CD4-positive, CD25-positive, alpha-beta regulatory T cell (primary cell): Measurements from ENCODE around the gene FDPS. TPM values are rescaled to one million over a fixed set of nuclear protein-coding genes. Genes with fewer than 3 reads are reported as not detected.
A peak's percentile ranks its signal among the peaks of the same experiment; 100 is the strongest.

Source experiments
- ATAC-seq, 2 donors: fragments of 150-1000 bp; cut with Tn5 transposase; one replicate each; pipeline ENCODE4 v1.10.0; 2021; ENCODE audit warnings: low read depth in 2 of 2, moderate number of reproducible peaks in 2 of 2, moderate library complexity in 1 of 2
- DNase-seq, 3 donors: peaks; one replicate each; pipeline versions ENCODE4 v3.0.0 to v3.0.0-alpha.2; 2012 to 2022; ENCODE audit warnings: mixed read lengths in 1 of 3
- H3K27ac ChIP-seq: one replicate; pipeline ENCODE4 v1.7.0; 2013; ENCODE audit warnings: mild to moderate bottlenecking, low read length; ENCODE audit not compliant: insufficient read depth, poor library complexity, severe bottlenecking
- H3K27me3 ChIP-seq: one replicate; pipeline ENCODE4 v1.7.0; 2013; ENCODE audit warnings: low read length; ENCODE audit not compliant: control insufficient read depth, insufficient read depth
- H3K36me3 ChIP-seq: one replicate; pipeline ENCODE4 v1.7.0; 2013; ENCODE audit warnings: mild to moderate bottlenecking, low read length, moderate library complexity; ENCODE audit not compliant: control insufficient read depth, insufficient read depth
- H3K4me1 ChIP-seq: 2 replicates; pipeline ENCODE4 v1.7.0; 2013; ENCODE audit warnings: mild to moderate bottlenecking, low read length; ENCODE audit not compliant: insufficient read depth, control insufficient read depth, poor library complexity, severe bottlenecking
- H3K4me3 ChIP-seq: one replicate; pipeline ENCODE4 v1.7.0; 2013; ENCODE audit warnings: low read depth, mild to moderate bottlenecking, low read length, moderate library complexity
- H3K9me3 ChIP-seq, 2 experiments: 1 replicate in 1 of 2; 2 replicates in 1 of 2; pipeline ENCODE4 v1.7.0; 2013; ENCODE audit warnings: low read length in 2 of 2, mild to moderate bottlenecking in 1 of 2, moderate library complexity in 1 of 2; ENCODE audit not compliant: control insufficient read depth in 2 of 2
- H3K27ac Mint-ChIP-seq, 3 donors: one replicate each; pipeline ENCODE4 v1.8.0; 2020 to 2022; ENCODE audit warnings: mild to moderate bottlenecking in 3 of 3, mixed read lengths in 3 of 3, moderate library complexity in 2 of 3
- H3K27me3 Mint-ChIP-seq: one replicate; pipeline ENCODE4 v1.8.0; 2022; ENCODE audit warnings: mild to moderate bottlenecking, mixed read lengths
- H3K36me3 Mint-ChIP-seq: one replicate; pipeline ENCODE4 v1.8.0; 2020; ENCODE audit warnings: mixed read lengths
- H3K4me1 Mint-ChIP-seq, 4 donors: one replicate each; pipeline ENCODE4 v1.8.0; 2020 to 2022; ENCODE audit warnings: mixed read lengths in 4 of 4, mild to moderate bottlenecking in 1 of 4
- H3K4me3 Mint-ChIP-seq, 4 donors: one replicate each; pipeline ENCODE4 v1.8.0; 2020 to 2022; ENCODE audit warnings: mild to moderate bottlenecking in 4 of 4, mixed read lengths in 4 of 4, moderate library complexity in 3 of 4
- H3K9me3 Mint-ChIP-seq, 7 donors: one replicate each; pipeline ENCODE4 v1.8.0; 2020 to 2022; ENCODE audit warnings: mixed read lengths in 7 of 7, mild to moderate bottlenecking in 3 of 7, moderate library complexity in 2 of 7
- polyA plus RNA-seq, 4 donors: library from polyadenylated mRNA; unstranded; fragments of 300-500 nt; fragmentation: Illumina TruSeq; gene quantifications; one replicate each; pipeline ENCODE4 v1.2.3, GENCODE V29; 2021
- total RNA-seq: library from RNA; stranded (reverse); gene quantifications from one replicate; pipeline ENCODE4 v1.2.3, GENCODE V29; 2022

Gene FDPS
- total and polyA plus RNA-seq, 5 donors from 2014 or later: 67.9 to 159 (median 119) TPM

GRCh38 chr1:155278689-155279160 is 29.9 kb upstream of the FDPS start:
- H3K4me1 ChIP-seq: peaks cover 26% of the 10 kb centered on the region
- DNase-seq (no peak), ATAC-seq (no peak)
- H3K36me3 ChIP-seq: no peaks in the 10 kb centered on the region
- Mint-ChIP-seq H3K27ac (peak overlapping the region; percentile 45 to 70 (median 48)), H3K4me1 (peaks cover 11 to 33% (median 15%) of the 10 kb centered on the region in 4 donors), H3K9me3 (no peaks in the 10 kb centered on the region), H3K27me3 (peaks cover 6% of the 10 kb centered on the region), H3K36me3 (no peaks in the 10 kb centered on the region), H3K4me3 (peak overlapping the region; percentile 78 to 90 (median 86))
- H3K9me3 ChIP-seq: no peaks in the 10 kb centered on the region
- H3K4me3 ChIP-seq: peak overlapping the region; percentile 18
- H3K27me3 ChIP-seq: no peaks in the 10 kb centered on the region
- H3K27ac ChIP-seq: peak overlapping the region; percentile 24

GRCh38 chr1:155279268-155279667 is 29.4 kb upstream of the FDPS start:
- Histone ChIP-seq H3K4me1 (peaks cover 22% of the 10 kb centered on the region), H3K27me3 (no peaks in the 10 kb centered on the region), H3K9me3 (no peaks in the 10 kb centered on the region), H3K4me3 (no peak overlapping the region), H3K36me3 (no peaks in the 10 kb centered on the region), H3K27ac (no peak overlapping the region)
- no peaks in the 10 kb centered on the region for H3K9me3 Mint-ChIP-seq
- no peak overlapping the region for H3K27ac Mint-ChIP-seq
- DNase-seq: no peak
- peak overlapping the region in 3 of 4 donors; percentile 3 to 88 (median 48) for H3K4me3 Mint-ChIP-seq
- ATAC-seq: no peak
- H3K4me1 Mint-ChIP-seq: peaks cover 10 to 30% (median 13%) of the 10 kb centered on the region in 4 donors
- no peaks in the 10 kb centered on the region for H3K36me3 Mint-ChIP-seq
- peaks cover 6% of the 10 kb centered on the region for H3K27me3 Mint-ChIP-seq

GRCh38 chr1:155282488-155283091 is 26.1 kb upstream of the FDPS start:
- H3K4me3 Mint-ChIP-seq: peak overlapping the region in 1 of 4 donors; percentile 32
- Histone ChIP-seq H3K27me3 (no peaks in the 10 kb centered on the region), H3K27ac (no peak overlapping the region)

GRCh38 chr1:155284476-155284875 is 24.2 kb upstream of the FDPS start:
- DNase-seq: no peak
- Mint-ChIP-seq H3K9me3 (no peaks in the 10 kb centered on the region), H3K27me3 (peaks cover 5% of the 10 kb centered on the region), H3K4me1 (peaks cover 0 to 2% (median 0%) of the 10 kb centered on the region in 4 donors), H3K36me3 (peaks cover 4% of the 10 kb centered on the region), H3K27ac (no peak overlapping the region), H3K4me3 (no peak overlapping the region)
- ATAC-seq: no peak
- Histone ChIP-seq H3K9me3 (no peaks in the 10 kb centered on the region), H3K4me3 (no peak overlapping the region), H3K27ac (no peak overlapping the region), H3K27me3 (no peaks in the 10 kb centered on the region), H3K36me3 (no peaks in the 10 kb centered on the region), H3K4me1 (no peaks in the 10 kb centered on the region)

More at GRCh38 chr1:155282488-155283091, 26.1 kb upstream of the FDPS start:
- H3K27me3 Mint-ChIP-seq: peaks cover 6% of the 10 kb centered on the region
- H3K4me1 Mint-ChIP-seq: peaks cover 0 to 17% (median 2%) of the 10 kb centered on the region in 4 donors
- Histone ChIP-seq H3K9me3 (no peaks in the 10 kb centered on the region), H3K36me3 (no peaks in the 10 kb centered on the region), H3K4me3 (no peak overlapping the region), H3K4me1 (peaks cover 8% of the 10 kb centered on the region)
- no peaks in the 10 kb centered on the region for H3K36me3 Mint-ChIP-seq
- no peaks in the 10 kb centered on the region for H3K9me3 Mint-ChIP-seq
- ATAC-seq: no peak
- H3K27ac Mint-ChIP-seq: no peak overlapping the region
- DNase-seq: no peak

- no peak for ATAC-seq
- H3K4me3 ChIP-seq: no peak overlapping the region
These were observed 23.6 kb upstream of the FDPS start for GRCh38 chr1:155285063-155285462.

GRCh38 chr1:155285631-155286044 is 23.0 kb upstream of the FDPS start:
- H3K27me3 Mint-ChIP-seq: peaks cover 4% of the 10 kb centered on the region

More at GRCh38 chr1:155285063-155285462, 23.6 kb upstream of the FDPS start:
- H3K27ac Mint-ChIP-seq: no peak overlapping the region
- H3K4me1 Mint-ChIP-seq: no peaks in the 10 kb centered on the region
- H3K27ac ChIP-seq: no peak overlapping the region
- H3K4me1 ChIP-seq: no peaks in the 10 kb centered on the region
- no peaks in the 10 kb centered on the region for H3K9me3 Mint-ChIP-seq
- no peaks in the 10 kb centered on the region for H3K36me3 ChIP-seq
- H3K27me3 Mint-ChIP-seq: peaks cover 4% of the 10 kb centered on the region
- no peaks in the 10 kb centered on the region for H3K9me3 ChIP-seq
- DNase-seq: no peak
- peaks cover 4% of the 10 kb centered on the region for H3K36me3 Mint-ChIP-seq
- no peaks in the 10 kb centered on the region for H3K27me3 ChIP-seq
- peak overlapping the region in 1 of 4 donors; percentile 43 for H3K4me3 Mint-ChIP-seq

GRCh38 chr1:155286544-155286943 is 22.1 kb upstream of the FDPS start:
- no peak overlapping the region for H3K27ac ChIP-seq
- Mint-ChIP-seq H3K27ac (no peak overlapping the region), H3K9me3 (peaks cover 0 to 2% (median 0%) of the 10 kb centered on the region in 7 donors), H3K4me1 (no peaks in the 10 kb centered on the region), H3K27me3 (peaks cover 4% of the 10 kb centered on the region), H3K36me3 (peaks cover 4% of the 10 kb centered on the region), H3K4me3 (no peak overlapping the region)
- H3K9me3 ChIP-seq: no peaks in the 10 kb centered on the region
- no peaks in the 10 kb centered on the region for H3K27me3 ChIP-seq
- no peak for ATAC-seq
- DNase-seq: no peak
- no peaks in the 10 kb centered on the region for H3K36me3 ChIP-seq
- no peak overlapping the region for H3K4me3 ChIP-seq
- no peaks in the 10 kb centered on the region for H3K4me1 ChIP-seq

More at GRCh38 chr1:155285631-155286044, 23.0 kb upstream of the FDPS start:
- Histone ChIP-seq H3K4me1 (no peaks in the 10 kb centered on the region), H3K4me3 (no peak overlapping the region), H3K27ac (no peak overlapping the region), H3K36me3 (no peaks in the 10 kb centered on the region), H3K9me3 (no peaks in the 10 kb centered on the region), H3K27me3 (no peaks in the 10 kb centered on the region)
- no peaks in the 10 kb centered on the region for H3K9me3 Mint-ChIP-seq
- H3K27ac Mint-ChIP-seq: no peak overlapping the region
- H3K36me3 Mint-ChIP-seq: peaks cover 4% of the 10 kb centered on the region
- ATAC-seq: no peak
- no peak overlapping the region for H3K4me3 Mint-ChIP-seq
- no peaks in the 10 kb centered on the region for H3K4me1 Mint-ChIP-seq
- DNase-seq: no peak
